H7 (cell line): ENCODE results near the gene CLEC2A. TPM values are rescaled to one million over a fixed set of nuclear protein-coding genes. Genes with fewer than 3 reads are reported as not detected.
"Not testable (repeated sequence)": the region's sequence is repeated elsewhere in the genome, so short reads cannot be mapped to it uniquely, and the experiment has no call there.

Experiments
- DNase-seq: peaks from one replicate; pipeline ENCODE4 v3.0.0; 2012
- H3K27me3 ChIP-seq: 2 replicates; pipeline ENCODE4 v1.6.0; 2011; ENCODE audit warnings: mild to moderate bottlenecking, low read length; ENCODE audit not compliant: control insufficient read depth, insufficient read depth
- H3K36me3 ChIP-seq: replicated peaks from 2 replicates; pipeline ENCODE4 v1.5.1; 2011; ENCODE audit warnings: low read length; ENCODE audit not compliant: control insufficient read depth, insufficient read depth
- H3K4me3 ChIP-seq: 2 replicates; pipeline ENCODE4 v1.5.1; 2011; ENCODE audit warnings: low read depth, mild to moderate bottlenecking, control low read depth, low read length, moderate library complexity; ENCODE audit not compliant: insufficient read depth
- total RNA-seq: library from RNA; depleted of rRNA; stranded (reverse); fragments of >200 nt; shearing (Covaris generic); gene quantifications from 2 replicates; pipeline ENCODE4 v1.2.3, GENCODE V29; 2014; rRNA removed

CLEC2A gene, protein sequence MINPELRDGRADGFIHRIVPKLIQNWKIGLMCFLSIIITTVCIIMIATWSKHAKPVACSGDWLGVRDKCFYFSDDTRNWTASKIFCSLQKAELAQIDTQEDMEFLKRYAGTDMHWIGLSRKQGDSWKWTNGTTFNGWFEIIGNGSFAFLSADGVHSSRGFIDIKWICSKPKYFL
- total RNA-seq, result not detected in 2 replicates

- H3K4me3 ChIP-seq, result no peak within 1 kb of the TSS
- H3K36me3 ChIP-seq, result no peaks in the 10 kb centered on the region
- no peaks in the 10 kb centered on the region for H3K27me3 ChIP-seq
- DNase-seq, result no peak
Measured at GRCh38 chr12:9932270-9932669, at the start of gene CLEC2A. Gene CLEC2A, minus strand, starts transcription at chr12:9932370. Its CDS starts 41 bp downstream, at chr12:9932329.

GRCh38 chr12:9980126-9980525 is 48.0 kb upstream of the CLEC2A start:
- Histone ChIP-seq H3K4me3 (no peak overlapping the region), H3K36me3 (no peaks in the 10 kb centered on the region), H3K27me3 (no peaks in the 10 kb centered on the region)

DNA sequence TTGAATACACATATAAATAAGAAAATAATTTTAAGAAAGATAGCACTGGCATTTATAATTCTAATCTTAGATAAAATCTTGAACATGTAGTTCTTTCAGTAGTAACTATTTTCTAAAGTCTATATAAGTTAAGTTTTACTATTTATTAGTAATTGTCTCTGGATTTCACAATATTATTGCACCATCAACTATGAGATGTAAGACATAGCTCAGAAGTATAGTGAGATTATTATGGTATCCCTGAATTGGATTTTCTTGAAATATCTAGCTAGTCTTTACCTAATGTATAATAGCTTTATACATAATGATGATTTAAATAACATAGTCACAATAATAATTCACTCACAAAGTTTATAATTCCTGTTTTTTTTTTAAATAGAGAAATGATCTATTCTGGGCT is 45.7 kb upstream of the CLEC2A start:
- no peak overlapping the region for H3K4me3 ChIP-seq
- no peaks in the 10 kb centered on the region for H3K36me3 ChIP-seq
- no peak for DNase-seq

More at GRCh38 chr12:9980126-9980525, 48.0 kb upstream of the CLEC2A start:
- no peak for DNase-seq

DNA sequence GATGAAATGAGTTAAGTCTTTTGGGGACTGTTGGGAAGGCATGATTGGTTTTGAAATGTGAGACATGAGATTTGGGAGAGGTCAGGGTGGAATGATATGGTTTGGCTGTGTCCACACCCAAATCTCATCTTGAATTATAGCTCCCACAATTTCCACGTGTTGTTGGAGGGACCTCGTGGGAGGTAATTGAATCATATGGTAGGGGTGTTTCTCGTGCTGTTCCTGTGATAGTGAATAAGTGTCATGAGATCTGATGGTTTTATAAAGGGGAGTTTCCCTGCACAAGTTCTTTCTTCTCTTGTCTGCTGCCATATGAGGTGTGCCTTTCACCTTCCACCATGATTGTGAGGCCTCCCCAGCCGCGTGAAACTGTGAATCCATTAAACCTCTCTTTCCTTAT is 44.5 kb upstream of the CLEC2A start:
- not testable (repeated sequence) for H3K27me3 ChIP-seq, H3K4me3 ChIP-seq, H3K36me3 ChIP-seq, DNase-seq

More for the DNA sequence above, 45.7 kb upstream of the CLEC2A start:
- no peaks in the 10 kb centered on the region for H3K27me3 ChIP-seq

DNA sequence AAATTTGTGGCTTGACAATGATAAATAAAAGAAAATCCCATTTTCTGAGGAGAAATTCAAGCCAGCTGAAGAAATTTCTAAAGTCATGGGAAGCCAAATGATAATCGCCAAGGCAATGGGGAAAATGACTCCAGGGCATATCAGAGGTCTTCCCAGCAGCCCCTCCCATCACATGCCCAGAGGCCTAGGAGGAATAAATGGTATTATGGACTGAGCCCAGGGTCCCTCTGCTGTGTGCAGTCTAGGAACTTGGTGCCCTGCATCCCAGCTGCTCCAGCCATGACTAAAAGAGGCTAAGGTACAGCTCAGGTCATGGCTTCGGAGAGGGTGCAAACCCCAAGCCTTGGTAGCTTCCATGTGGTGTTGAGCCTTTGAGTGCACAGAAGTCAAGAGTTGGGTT is 43.4 kb upstream of the CLEC2A start:
- no peaks in the 10 kb centered on the region for H3K27me3 ChIP-seq
- no peaks in the 10 kb centered on the region for H3K36me3 ChIP-seq
- H3K4me3 ChIP-seq, result no peak overlapping the region
- no peak for DNase-seq

DNA sequence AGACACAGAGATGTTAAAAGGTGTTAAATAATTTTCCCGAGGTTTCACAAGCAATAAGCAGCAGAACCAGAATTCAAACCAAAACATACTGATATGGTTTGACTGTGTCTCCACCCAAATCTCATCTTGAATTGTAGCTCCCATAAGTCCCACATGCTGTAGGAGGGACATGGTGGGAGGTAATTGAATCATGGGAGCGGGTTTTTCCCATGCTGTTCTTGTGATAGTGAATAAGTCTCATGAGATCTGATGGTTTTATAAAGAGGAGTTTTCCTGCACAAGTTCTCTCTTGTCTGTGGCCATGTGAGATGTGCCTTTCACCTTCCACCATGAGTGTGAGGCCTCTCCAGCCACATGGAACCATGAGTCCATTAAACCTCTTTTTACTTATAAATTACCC is 42.6 kb upstream of the CLEC2A start:
- H3K27me3 ChIP-seq, H3K4me3 ChIP-seq, H3K36me3 ChIP-seq, DNase-seq: not testable (repeated sequence)

DNA sequence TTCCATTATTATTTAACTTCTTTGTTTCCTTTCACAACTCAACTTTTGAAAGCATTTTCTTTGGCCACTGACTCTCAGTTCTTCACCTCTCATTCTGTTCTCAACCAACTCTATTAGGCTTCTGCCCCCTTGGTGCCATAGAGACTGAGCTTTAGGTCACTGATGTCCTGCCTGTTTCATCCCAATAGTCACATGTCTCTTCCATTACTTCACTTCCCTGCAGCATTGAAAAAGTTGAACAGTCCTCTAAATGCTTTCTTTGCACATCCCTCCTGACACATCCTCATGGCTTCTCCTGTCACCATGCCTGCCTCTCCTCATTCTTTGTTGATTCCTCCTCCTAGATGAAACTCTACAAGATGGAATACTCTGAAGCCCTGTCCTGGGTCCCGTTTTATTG is 41.8 kb upstream of the CLEC2A start:
- no peak for DNase-seq
- H3K4me3 ChIP-seq, result no peak overlapping the region
- H3K27me3 ChIP-seq, result no peaks in the 10 kb centered on the region

GRCh38 chr12:9971181-9971580 is 39.0 kb upstream of the CLEC2A start, which contains the start of gene CLEC12A:
Gene CLEC12A, plus strand, starts transcription at chr12:9971409. Its CDS starts 188 bp downstream, at chr12:9971597.
- H3K4me3 ChIP-seq, result no peak within 1 kb of the TSS

More for the DNA sequence above, 41.8 kb upstream of the CLEC2A start:
- no peaks in the 10 kb centered on the region for H3K36me3 ChIP-seq

DNA sequence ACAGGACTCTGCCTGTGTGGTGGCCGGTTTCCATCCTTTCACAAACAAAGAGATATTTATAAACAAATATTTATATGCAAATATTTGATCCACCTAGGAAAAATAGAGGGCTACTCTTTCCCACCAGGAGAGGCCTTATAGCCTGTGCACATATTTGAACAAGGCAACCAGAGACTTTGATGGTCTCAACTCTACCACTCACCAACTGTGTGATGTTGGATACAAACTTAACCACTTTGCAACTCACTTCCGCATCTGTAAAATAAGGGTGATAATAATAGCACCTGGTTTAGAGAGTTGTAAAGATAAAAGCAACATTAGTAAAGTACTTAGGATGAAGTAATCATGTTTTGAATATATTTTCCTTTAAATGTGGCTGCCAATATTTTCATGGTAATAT is 37.5 kb upstream of the CLEC2A start:
- H3K27me3 ChIP-seq, result no peaks in the 10 kb centered on the region

More at GRCh38 chr12:9971181-9971580, 39.0 kb upstream of the CLEC2A start, which contains the start of gene CLEC12A:
- Histone ChIP-seq H3K27me3 (no peaks in the 10 kb centered on the region), H3K36me3 (no peaks in the 10 kb centered on the region)
- DNase-seq, result no peak

DNA sequence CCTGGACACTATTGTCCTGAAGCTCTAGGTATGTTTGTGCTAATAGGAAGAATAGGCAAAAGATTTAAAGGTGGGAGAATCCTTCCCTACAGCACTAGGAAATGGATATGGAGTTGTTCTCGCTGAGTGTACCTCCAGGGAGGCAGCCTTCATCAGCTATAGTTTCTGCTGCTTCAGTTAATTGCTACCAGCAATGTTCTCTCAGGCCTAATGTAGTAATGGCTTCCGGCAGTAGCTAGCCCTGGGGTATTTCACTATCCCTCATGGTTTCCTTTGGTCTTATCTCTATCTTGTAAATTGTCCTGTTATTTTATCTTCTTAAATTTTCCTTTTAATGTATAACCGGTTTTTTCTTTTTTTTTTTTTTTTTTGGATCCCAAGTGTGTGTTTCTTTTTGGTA is 29.7 kb upstream of the CLEC2A start:
- no peak for DNase-seq
- H3K4me3 ChIP-seq, result no peak overlapping the region
- no peaks in the 10 kb centered on the region for H3K36me3 ChIP-seq
- H3K27me3 ChIP-seq, result no peaks in the 10 kb centered on the region

More for the DNA sequence above, 37.5 kb upstream of the CLEC2A start:
- no peak for DNase-seq
- H3K4me3 ChIP-seq, result no peak overlapping the region
- H3K36me3 ChIP-seq, result no peaks in the 10 kb centered on the region

- DNase-seq, result no peak
- Histone ChIP-seq H3K27me3 (no peaks in the 10 kb centered on the region), H3K4me3 (no peak overlapping the region), H3K36me3 (no peaks in the 10 kb centered on the region)
Measured at GRCh38 chr12:9961106-9961505, 28.9 kb upstream of the CLEC2A start.

DNA sequence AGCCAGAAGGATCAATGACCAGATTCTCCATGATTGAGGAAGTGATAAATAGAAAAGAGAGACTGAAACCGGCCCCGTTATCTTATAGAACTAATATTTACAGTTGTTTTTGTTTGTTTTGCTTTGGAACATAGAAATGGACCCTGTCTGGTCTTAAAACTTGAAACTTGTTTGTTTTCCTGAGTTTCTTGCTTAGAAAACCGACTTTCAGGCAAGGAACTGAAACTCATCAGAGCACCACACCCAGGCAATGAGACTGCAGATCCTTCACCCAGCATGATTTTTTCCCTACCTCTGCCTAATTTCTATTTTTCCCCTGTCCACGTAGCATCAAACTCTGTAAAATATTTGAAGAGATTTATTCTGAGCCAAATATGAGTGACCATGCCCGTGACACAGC is 28.4 kb upstream of the CLEC2A start:
- no peak for DNase-seq
- no peaks in the 10 kb centered on the region for H3K36me3 ChIP-seq
- H3K27me3 ChIP-seq, result no peaks in the 10 kb centered on the region
- no peak overlapping the region for H3K4me3 ChIP-seq

GRCh38 chr12:9957834-9958233 is 25.7 kb upstream of the CLEC2A start:
- Histone ChIP-seq H3K27me3 (no peaks in the 10 kb centered on the region), H3K4me3 (no peak overlapping the region), H3K36me3 (no peaks in the 10 kb centered on the region)
- no peak for DNase-seq

DNA sequence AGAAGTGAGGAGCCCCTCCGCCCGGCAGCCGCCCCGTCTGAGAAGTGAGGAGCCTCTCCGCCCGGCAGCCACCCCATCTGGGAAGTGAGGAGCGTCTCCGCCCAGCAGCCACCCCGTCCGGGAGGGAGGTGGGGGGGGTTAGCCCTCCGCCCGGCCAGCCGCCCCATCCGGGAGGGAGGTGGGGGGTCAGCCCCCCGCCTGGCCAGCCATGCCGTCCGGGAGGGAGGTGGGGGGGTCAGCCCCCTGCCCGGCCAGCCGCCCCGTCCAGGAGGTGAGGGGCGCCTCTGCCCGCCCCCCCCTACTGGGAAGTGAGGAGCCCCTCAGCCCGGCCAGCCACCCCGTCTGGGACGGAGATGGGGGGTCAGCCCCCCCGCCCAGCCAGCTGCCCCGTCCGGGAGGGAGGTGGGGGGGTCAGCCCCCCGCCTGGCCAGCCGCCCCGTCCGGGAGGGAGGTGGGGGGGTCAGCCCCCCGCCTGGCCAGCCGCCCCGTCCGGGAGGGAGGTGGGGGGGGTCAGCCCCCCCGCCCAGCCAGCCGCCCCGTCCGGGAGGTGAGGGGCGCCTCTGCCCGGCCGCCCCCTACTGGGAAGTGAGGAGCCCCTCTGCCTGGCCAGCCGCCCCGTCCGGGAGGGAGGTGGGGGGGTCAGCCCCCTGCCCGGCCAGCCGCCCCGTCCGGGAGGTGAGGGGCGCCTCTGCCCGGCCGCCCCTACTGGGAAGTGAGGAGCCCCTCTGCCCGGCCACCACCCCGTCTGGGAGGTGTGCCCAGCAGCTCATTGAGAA is 21.0 kb upstream of the CLEC2A start:
- H3K4me3 ChIP-seq, DNase-seq, H3K27me3 ChIP-seq, H3K36me3 ChIP-seq: not testable (repeated sequence)

DNA sequence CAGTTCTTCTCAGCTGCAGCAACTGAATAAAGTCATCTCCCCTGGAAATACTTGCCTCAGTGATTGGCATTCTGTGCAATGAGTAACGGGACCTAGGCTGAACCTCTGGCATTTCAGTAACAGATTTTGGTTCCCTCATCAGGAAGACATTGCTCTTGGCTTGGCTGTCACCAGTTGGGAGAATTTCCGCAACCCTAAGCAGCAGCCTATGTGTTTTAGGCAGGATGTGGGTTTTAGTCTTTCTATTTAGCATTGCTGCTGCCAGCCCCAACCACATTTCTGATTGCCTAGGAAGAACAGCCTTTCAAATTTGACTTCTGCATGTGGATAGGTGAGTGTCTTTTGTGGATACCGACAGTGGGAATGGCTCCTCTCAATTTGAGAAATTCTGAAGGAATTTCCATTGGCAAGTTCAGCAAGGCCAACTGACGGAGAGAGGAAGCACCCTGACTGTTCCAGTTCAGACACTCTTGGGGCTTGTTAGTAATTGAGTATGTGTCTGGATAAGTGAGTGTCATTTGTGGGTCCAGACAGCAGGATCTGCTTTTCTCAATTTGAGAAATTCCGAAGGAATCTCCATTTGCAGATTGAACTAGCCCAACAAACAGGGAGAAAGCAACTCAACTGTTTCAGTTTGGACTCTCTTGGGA is 19.0 kb upstream of the CLEC2A start:
- no peak for DNase-seq
- Histone ChIP-seq H3K4me3 (no peak overlapping the region), H3K27me3 (no peaks in the 10 kb centered on the region), H3K36me3 (no peaks in the 10 kb centered on the region)
